ENCODE measurements around the gene IL1R2.

GRCh38 chr2:102050854-102051391, 59.2 kb downstream of the IL1R2 start:
- TF ChIP-seq CTCF (IDR thresholded peaks at IDR 0.05; ENCODE audit: low read depth, low read length, poor library complexity, severe bottlenecking) (no peak), EZH2phosphoT487 (IDR thresholded peaks at IDR 0.05; ENCODE audit: borderline replicate concordance, low read length) (no peak)
